ENCODE results near the gene HOXB8. TPM values are rescaled to one million over a fixed set of nuclear protein-coding genes. Genes with fewer than 3 reads are reported as not detected.
A peak's percentile ranks its signal among the peaks of the same experiment; 100 is the strongest.

Gene HOXB8
- total and polyA plus RNA-seq, 2 donors (not counting 1 experiment from before 2014, with no cell fraction given) = 0.33 to 2.0 TPM

- Histone ChIP-seq H3K4me3 (replicated peaks in 1 of 4; ENCODE audit: control extremely low read depth in 1 of 4, insufficient read depth in 1 of 4, low read depth in 3 of 4, low read length in 4 of 4) (peak overlapping the region; percentile 4 to 98 (median 87)), H3K4me2 (ENCODE audit: extremely low read depth, insufficient read depth, low read length) (peak overlapping the region; percentile 30), H3K36me3 (ENCODE audit: control insufficient read depth, insufficient read depth, low read length) (peaks cover 6% of the 10 kb centered on the region), H4K20me1 (ENCODE audit: control insufficient read depth, extremely low read depth, insufficient read depth, low read length) (no peaks in the 10 kb centered on the region), H3K27me3 (ENCODE audit: control insufficient read depth, insufficient read depth, low read length) (no peaks in the 10 kb centered on the region), H3K79me2 (ENCODE audit: control insufficient read depth, insufficient read depth, low read length) (peaks cover 100% of the 10 kb centered on the region), H2AFZ (ENCODE audit: low read length) (no peak overlapping the region), H3K9ac (ENCODE audit: insufficient read depth, low read length) (peak overlapping the region; percentile 16), H3K4me1 (ENCODE audit: control insufficient read depth, extremely low read depth, insufficient read depth, low read length) (peaks cover 15% of the 10 kb centered on the region), H3K9me3 (ENCODE audit: control insufficient read depth, insufficient read depth, low read depth, low read length) (no peaks in the 10 kb centered on the region), H3K27ac (ENCODE audit: insufficient read depth, low read length) (peak overlapping the region; percentile 98)
- peak in 1 of 2 donors; percentile 91 for DNase-seq (ENCODE audit: low read depth in 2 of 2)
- no peak for TF ChIP-seq CTCF (conservative IDR thresholded peaks at IDR 0.05 in 1 of 2, IDR thresholded peaks at IDR 0.05 in 1 of 2; ENCODE audit: low read depth in 1 of 2, low read length in 2 of 2)
- no peak for TF ChIP-seq EZH2 (IDR thresholded peaks at IDR 0.05; ENCODE audit: low read length, missing control alignments)
Measured at GRCh38 chr17:48584223-48584741, 30.8 kb downstream of the HOXB8 start.

- peak overlapping the region; percentile 16 for H3K9ac ChIP-seq (ENCODE audit: insufficient read depth, low read length)
- peaks cover 6% of the 10 kb centered on the region for H3K36me3 ChIP-seq (ENCODE audit: control insufficient read depth, insufficient read depth, low read length)
- no peaks in the 10 kb centered on the region for H4K20me1 ChIP-seq (ENCODE audit: control insufficient read depth, extremely low read depth, insufficient read depth, low read length)
- H3K4me1 ChIP-seq (ENCODE audit: control insufficient read depth, extremely low read depth, insufficient read depth, low read length) = peaks cover 15% of the 10 kb centered on the region
- no peaks in the 10 kb centered on the region for H3K9me3 ChIP-seq (ENCODE audit: control insufficient read depth, insufficient read depth, low read depth, low read length)
- peak overlapping the region; percentile 99 for H3K4me2 ChIP-seq (ENCODE audit: extremely low read depth, insufficient read depth, low read length)
- H3K79me2 ChIP-seq (ENCODE audit: control insufficient read depth, insufficient read depth, low read length) = peaks cover 100% of the 10 kb centered on the region
- peak overlapping the region; percentile 22 to 98 (median 84) for H3K4me3 ChIP-seq (replicated peaks in 1 of 4; ENCODE audit: control extremely low read depth in 1 of 4, insufficient read depth in 1 of 4, low read depth in 3 of 4, low read length in 4 of 4)
- TF ChIP-seq EZH2 (IDR thresholded peaks at IDR 0.05; ENCODE audit: low read length, missing control alignments) (no peak), CTCF (conservative IDR thresholded peaks at IDR 0.05 in 1 of 2, IDR thresholded peaks at IDR 0.05 in 1 of 2; ENCODE audit: low read depth in 1 of 2, low read length in 2 of 2) (no peak)
- no peaks in the 10 kb centered on the region for H3K27me3 ChIP-seq (ENCODE audit: control insufficient read depth, insufficient read depth, low read length)
- H3K27ac ChIP-seq (ENCODE audit: insufficient read depth, low read length) = peak overlapping the region; percentile 98
- no peak overlapping the region for H2AFZ ChIP-seq (ENCODE audit: low read length)
- DNase-seq (ENCODE audit: low read depth in 2 of 2) = no peak
Measured at GRCh38 chr17:48583708-48584222, 31.3 kb downstream of the HOXB8 start.

GRCh38 chr17:48582750-48583069 lies 32.4 kb downstream of the HOXB8 start:
- Histone ChIP-seq H3K27me3 (ENCODE audit: control insufficient read depth, insufficient read depth, low read length) (no peaks in the 10 kb centered on the region), H4K20me1 (ENCODE audit: control insufficient read depth, extremely low read depth, insufficient read depth, low read length) (no peaks in the 10 kb centered on the region), H3K4me1 (ENCODE audit: control insufficient read depth, extremely low read depth, insufficient read depth, low read length) (peaks cover 15% of the 10 kb centered on the region), H3K27ac (ENCODE audit: insufficient read depth, low read length) (peak overlapping the region; percentile 98), H3K4me3 (replicated peaks in 1 of 4; ENCODE audit: control extremely low read depth in 1 of 4, insufficient read depth in 1 of 4, low read depth in 3 of 4, low read length in 4 of 4) (peak overlapping the region; percentile 80 to 98 (median 84)), H3K4me2 (ENCODE audit: extremely low read depth, insufficient read depth, low read length) (peak overlapping the region; percentile 99), H3K9ac (ENCODE audit: insufficient read depth, low read length) (peak overlapping the region; percentile 98), H3K9me3 (ENCODE audit: control insufficient read depth, insufficient read depth, low read depth, low read length) (no peaks in the 10 kb centered on the region), H3K36me3 (ENCODE audit: control insufficient read depth, insufficient read depth, low read length) (peaks cover 8% of the 10 kb centered on the region), H2AFZ (ENCODE audit: low read length) (no peak overlapping the region), H3K79me2 (ENCODE audit: control insufficient read depth, insufficient read depth, low read length) (peaks cover 99% of the 10 kb centered on the region)
- TF ChIP-seq EZH2 (IDR thresholded peaks at IDR 0.05; ENCODE audit: low read length, missing control alignments) = no peak
- no peak for TF ChIP-seq CTCF (conservative IDR thresholded peaks at IDR 0.05 in 1 of 2, IDR thresholded peaks at IDR 0.05 in 1 of 2; ENCODE audit: low read depth in 1 of 2, low read length in 2 of 2)
- no peak for DNase-seq (ENCODE audit: low read depth in 2 of 2)

All from fibroblast of lung (primary cell).